ENCODE measurements around the gene DMC1. TPM values are rescaled to one million over a fixed set of nuclear protein-coding genes. Genes with fewer than 3 reads are reported as not detected.

The DMC1 gene
- total RNA-seq, 2 donors from 2014 or later: not detected

- no peaks in the 10 kb centered on the region for H3K27me3 Mint-ChIP-seq
- ATAC-seq: no peak
- H3K36me3 Mint-ChIP-seq (ENCODE audit: low read depth): peaks cover 6% of the 10 kb centered on the region
Observed at GRCh38 chr22:38504731-38505540, 65.0 kb downstream of the DMC1 start.

DNA sequence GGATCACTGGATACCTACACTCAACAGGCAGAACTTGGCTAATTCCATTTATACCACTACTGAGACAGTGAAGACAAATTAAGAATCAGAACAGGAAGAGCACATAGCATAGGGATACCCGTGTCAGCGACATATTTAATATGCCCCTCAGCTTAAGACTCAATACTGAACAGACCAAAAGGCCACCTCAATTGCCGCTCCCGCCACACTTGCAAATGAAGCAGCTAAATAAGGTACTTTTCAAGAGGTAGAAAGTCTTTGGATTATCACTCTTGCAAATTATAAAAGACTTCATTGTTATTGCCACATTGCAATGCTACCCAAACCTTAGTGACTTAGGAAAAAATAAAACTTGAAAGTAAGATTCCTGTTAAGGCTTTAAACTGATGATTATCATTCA lies 67.0 kb downstream of the DMC1 start:
- peaks cover 6% of the 10 kb centered on the region for H3K36me3 Mint-ChIP-seq (ENCODE audit: low read depth)

More at GRCh38 chr22:38504731-38505540, 65.0 kb downstream of the DMC1 start:
- peaks cover 47% of the 10 kb centered on the region for H3K4me1 Mint-ChIP-seq
- DNase-seq: peak; percentile 30 to 38 (median 36)
- peak overlapping the region; percentile 98 for H3K27ac Mint-ChIP-seq
- H3K9me3 ChIP-seq (ENCODE audit: control insufficient read depth, low read length, poor library complexity, severe bottlenecking): no peaks in the 10 kb centered on the region
- peak overlapping the region; percentile 99 for H3K4me3 Mint-ChIP-seq

GRCh38 chr22:38501797-38502672 lies 67.9 kb downstream of the DMC1 start:
- Mint-ChIP-seq H3K4me3 (peak overlapping the region; percentile 99), H3K36me3 (ENCODE audit: low read depth) (peaks cover 6% of the 10 kb centered on the region), H3K27me3 (no peaks in the 10 kb centered on the region), H3K4me1 (peaks cover 56% of the 10 kb centered on the region), H3K27ac (peak overlapping the region; percentile 98)
- no peaks in the 10 kb centered on the region for H3K9me3 ChIP-seq (ENCODE audit: control insufficient read depth, low read length, poor library complexity, severe bottlenecking)
- no peak for DNase-seq
- no peak for ATAC-seq

More for the DNA sequence above, 67.0 kb downstream of the DMC1 start:
- Mint-ChIP-seq H3K4me1 (peaks cover 54% of the 10 kb centered on the region), H3K27ac (peak overlapping the region; percentile 98), H3K27me3 (no peaks in the 10 kb centered on the region), H3K4me3 (peak overlapping the region; percentile 99)
- ATAC-seq (no peak), DNase-seq (no peak)
- H3K9me3 ChIP-seq (ENCODE audit: control insufficient read depth, low read length, poor library complexity, severe bottlenecking): no peaks in the 10 kb centered on the region

DNA sequence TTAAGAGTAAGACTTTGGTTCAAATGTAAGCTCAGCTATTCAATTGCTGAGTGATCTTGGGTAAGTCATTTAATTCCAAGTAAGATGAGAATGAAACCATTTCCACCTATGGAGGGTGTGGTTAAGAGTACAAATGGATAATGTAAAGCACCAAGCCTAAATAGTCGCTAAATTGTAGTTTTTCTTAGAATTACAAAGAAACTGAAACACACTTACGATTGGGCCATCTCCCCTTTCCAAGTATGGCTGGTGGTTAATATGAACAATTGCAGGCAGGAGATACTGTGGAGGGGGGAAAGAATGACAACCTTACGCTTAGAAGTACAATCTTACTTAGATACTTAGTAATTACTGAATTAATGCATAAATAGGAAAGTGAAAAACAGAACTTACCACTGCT lies 72.1 kb downstream of the DMC1 start:
- H3K36me3 Mint-ChIP-seq (ENCODE audit: low read depth): peaks cover 2% of the 10 kb centered on the region
- no peak for ATAC-seq
- peak overlapping the region; percentile 98 for H3K27ac Mint-ChIP-seq

DNA sequence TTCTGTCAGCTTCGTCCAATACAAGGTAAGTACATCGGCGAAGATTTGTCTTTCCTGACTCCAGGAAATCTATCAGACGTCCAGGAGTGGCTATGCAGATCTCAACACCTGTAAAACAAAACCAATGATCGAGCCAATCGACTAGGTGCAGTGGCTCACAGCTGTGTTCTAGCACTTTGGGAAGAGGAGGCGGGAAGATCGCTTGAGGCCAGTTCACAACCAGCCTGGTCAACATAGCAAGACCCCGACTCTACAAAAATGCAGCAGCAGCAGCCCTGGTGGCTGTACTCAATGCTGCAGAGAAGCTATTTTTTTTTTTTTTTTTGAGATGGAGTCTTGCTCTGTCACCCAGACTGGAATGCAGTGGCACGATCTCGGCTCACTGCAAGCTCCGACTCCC lies 75.0 kb downstream of the DMC1 start:
- no peak for ATAC-seq
- no peak for DNase-seq
- peaks cover 3% of the 10 kb centered on the region for H3K36me3 Mint-ChIP-seq (ENCODE audit: low read depth)
- H3K9me3 ChIP-seq (ENCODE audit: control insufficient read depth, low read length, poor library complexity, severe bottlenecking): no peaks in the 10 kb centered on the region
- H3K27me3 Mint-ChIP-seq: no peaks in the 10 kb centered on the region
- no peak overlapping the region for H3K27ac Mint-ChIP-seq
- H3K4me1 Mint-ChIP-seq: peaks cover 23% of the 10 kb centered on the region
- H3K4me3 Mint-ChIP-seq: no peak overlapping the region

More for the DNA sequence above, 72.1 kb downstream of the DMC1 start:
- Mint-ChIP-seq H3K27me3 (no peaks in the 10 kb centered on the region), H3K4me3 (no peak overlapping the region), H3K4me1 (peaks cover 38% of the 10 kb centered on the region)
- DNase-seq: no peak
- no peaks in the 10 kb centered on the region for H3K9me3 ChIP-seq (ENCODE audit: control insufficient read depth, low read length, poor library complexity, severe bottlenecking)

DNA sequence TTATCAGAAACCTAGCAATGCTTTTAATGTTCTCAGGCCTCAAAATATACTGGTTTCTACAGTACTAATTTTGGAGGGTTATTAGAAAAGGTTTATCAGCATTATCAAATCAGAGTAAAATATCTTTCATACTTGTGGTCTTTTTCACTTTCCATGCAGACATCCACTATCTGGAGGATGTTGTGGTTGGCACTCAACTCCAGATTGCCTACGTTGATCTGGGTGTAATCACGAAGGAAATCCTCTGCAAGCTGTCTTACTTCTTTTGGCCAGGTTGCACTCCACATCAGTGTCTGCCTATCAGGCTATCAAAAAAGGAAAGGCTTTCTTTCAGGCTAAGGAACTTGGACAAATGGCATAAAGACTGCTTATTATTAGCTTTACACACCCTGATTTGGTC lies 75.5 kb downstream of the DMC1 start:
- no peak overlapping the region for H3K27ac Mint-ChIP-seq

GRCh38 chr22:38491707-38492348 lies 78.2 kb downstream of the DMC1 start:
- no peak overlapping the region for H3K27ac Mint-ChIP-seq

More for the DNA sequence above, 75.5 kb downstream of the DMC1 start:
- ATAC-seq (peak; percentile 32), DNase-seq (no peak)
- H3K9me3 ChIP-seq (ENCODE audit: control insufficient read depth, low read length, poor library complexity, severe bottlenecking): no peaks in the 10 kb centered on the region
- Mint-ChIP-seq H3K4me3 (no peak overlapping the region), H3K36me3 (ENCODE audit: low read depth) (peaks cover 3% of the 10 kb centered on the region), H3K27me3 (no peaks in the 10 kb centered on the region), H3K4me1 (peaks cover 25% of the 10 kb centered on the region)

DNA sequence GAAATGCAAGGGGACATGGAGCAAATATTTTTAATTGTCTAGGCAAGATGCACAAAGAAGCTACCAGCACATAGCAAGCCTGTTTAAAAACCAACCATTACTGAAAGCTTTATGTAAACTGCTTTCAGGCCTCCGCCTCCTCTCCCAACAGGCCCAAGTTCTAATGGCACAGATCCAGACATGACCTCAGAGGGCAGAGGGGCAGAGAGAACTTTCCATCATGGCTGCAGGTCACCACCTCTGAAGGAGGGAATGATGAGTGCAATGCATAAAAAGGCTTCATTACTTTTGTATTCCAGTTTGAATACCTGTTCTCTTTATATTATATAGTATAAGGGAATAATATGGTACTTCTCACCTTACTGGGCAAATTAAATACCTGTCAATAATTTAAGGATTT lies 79.1 kb downstream of the DMC1 start:
- no peak overlapping the region for H3K4me3 Mint-ChIP-seq
- no peak for ATAC-seq
- H3K27me3 Mint-ChIP-seq: no peaks in the 10 kb centered on the region
- peaks cover 24% of the 10 kb centered on the region for H3K4me1 Mint-ChIP-seq
- peak overlapping the region; percentile 75 for H3K27ac Mint-ChIP-seq
- H3K36me3 Mint-ChIP-seq (ENCODE audit: low read depth): peaks cover 6% of the 10 kb centered on the region
- no peaks in the 10 kb centered on the region for H3K9me3 ChIP-seq (ENCODE audit: control insufficient read depth, low read length, poor library complexity, severe bottlenecking)
- no peak for DNase-seq

More at GRCh38 chr22:38491707-38492348, 78.2 kb downstream of the DMC1 start:
- H3K9me3 ChIP-seq (ENCODE audit: control insufficient read depth, low read length, poor library complexity, severe bottlenecking): no peaks in the 10 kb centered on the region
- Mint-ChIP-seq H3K4me1 (peaks cover 24% of the 10 kb centered on the region), H3K4me3 (no peak overlapping the region), H3K36me3 (ENCODE audit: low read depth) (peaks cover 6% of the 10 kb centered on the region), H3K27me3 (no peaks in the 10 kb centered on the region)
- ATAC-seq (no peak), DNase-seq (no peak)

DNA sequence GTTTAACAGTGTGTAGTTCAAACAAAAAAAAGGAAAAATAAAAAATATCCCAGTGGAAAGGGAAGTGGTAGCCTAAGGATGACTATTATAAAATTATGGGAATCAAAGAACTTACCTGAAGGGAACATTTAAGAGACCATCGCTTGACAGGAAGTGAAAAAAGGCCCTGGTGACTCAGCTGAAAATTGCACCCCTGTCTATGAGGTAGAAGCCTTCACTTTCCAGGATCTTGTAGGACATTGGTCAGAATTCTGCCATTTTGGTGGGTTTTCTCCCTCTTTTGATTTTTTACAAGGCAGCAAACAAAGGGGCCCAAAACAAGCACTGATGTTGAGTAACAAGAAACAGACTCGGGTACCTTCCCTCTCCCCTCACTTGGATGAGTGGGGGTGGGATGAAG lies 79.5 kb downstream of the DMC1 start:
- Mint-ChIP-seq H3K4me3 (no peak overlapping the region), H3K4me1 (peaks cover 22% of the 10 kb centered on the region), H3K27ac (peak overlapping the region; percentile 75), H3K36me3 (ENCODE audit: low read depth) (peaks cover 6% of the 10 kb centered on the region), H3K27me3 (no peaks in the 10 kb centered on the region)
- ATAC-seq: peak; percentile 22
- H3K9me3 ChIP-seq (ENCODE audit: control insufficient read depth, low read length, poor library complexity, severe bottlenecking): no peaks in the 10 kb centered on the region
- DNase-seq: no peak

GRCh38 chr22:38489561-38490145 lies 80.3 kb downstream of the DMC1 start:
- Mint-ChIP-seq H3K27ac (peak overlapping the region; percentile 65), H3K36me3 (ENCODE audit: low read depth) (peaks cover 6% of the 10 kb centered on the region), H3K4me1 (peaks cover 19% of the 10 kb centered on the region), H3K4me3 (peak overlapping the region; percentile 39), H3K27me3 (no peaks in the 10 kb centered on the region)
- DNase-seq (no peak), ATAC-seq (no peak)
- H3K9me3 ChIP-seq (ENCODE audit: control insufficient read depth, low read length, poor library complexity, severe bottlenecking): no peaks in the 10 kb centered on the region

- ATAC-seq (no peak), DNase-seq (no peak)
- Mint-ChIP-seq H3K36me3 (ENCODE audit: low read depth) (peaks cover 9% of the 10 kb centered on the region), H3K27ac (peak overlapping the region; percentile 65), H3K4me1 (peaks cover 21% of the 10 kb centered on the region), H3K4me3 (no peak overlapping the region), H3K27me3 (no peaks in the 10 kb centered on the region)
- no peaks in the 10 kb centered on the region for H3K9me3 ChIP-seq (ENCODE audit: control insufficient read depth, low read length, poor library complexity, severe bottlenecking)
Observed at GRCh38 chr22:38489142-38489541, 80.8 kb downstream of the DMC1 start.

DNA sequence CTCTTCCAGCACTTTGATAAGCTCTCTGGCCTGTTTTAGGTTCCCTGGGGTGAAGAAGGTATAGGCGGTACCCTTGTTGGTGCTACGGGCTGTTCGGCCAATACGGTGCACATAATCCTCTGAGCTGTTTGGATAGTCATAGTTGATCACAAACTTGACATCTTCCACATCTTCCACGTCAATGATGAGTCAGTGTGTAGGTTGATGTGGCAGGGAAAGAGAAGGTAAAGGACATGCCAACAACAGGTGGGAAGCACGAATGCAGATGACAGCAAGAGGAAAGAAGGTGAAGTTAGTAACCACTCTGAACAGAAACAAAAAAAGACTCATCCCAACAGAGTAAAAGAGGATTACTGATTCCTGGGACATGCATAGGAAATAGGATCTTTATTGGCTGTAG lies 82.0 kb downstream of the DMC1 start:
- peak; percentile 11 for ATAC-seq
- no peak for DNase-seq
- no peak overlapping the region for H3K27ac Mint-ChIP-seq
- H3K4me3 Mint-ChIP-seq: no peak overlapping the region
- peaks cover 21% of the 10 kb centered on the region for H3K4me1 Mint-ChIP-seq
- peaks cover 11% of the 10 kb centered on the region for H3K36me3 Mint-ChIP-seq (ENCODE audit: low read depth)
- no peaks in the 10 kb centered on the region for H3K27me3 Mint-ChIP-seq
- H3K9me3 ChIP-seq (ENCODE audit: control insufficient read depth, low read length, poor library complexity, severe bottlenecking): no peaks in the 10 kb centered on the region

Data from T-helper 17 cell (primary cell).